HepG2 (cell line): ENCODE results near the gene CUL1. TPM values are rescaled to one million over a fixed set of nuclear protein-coding genes. Genes with fewer than 3 reads are reported as not detected.

ENCODE experiments used
- ARNTL ChIP-seq: sonication (generic); formaldehyde crosslinking; IDR thresholded peaks from 2 replicates; pipeline ENCODE4 v1.4.0; 2020; ENCODE audit warnings: mild to moderate bottlenecking, missing genetic modification reagents
- FLYWCH1 ChIP-seq: sonication (generic); formaldehyde crosslinking; IDR thresholded peaks from 2 replicates; pipeline ENCODE4 v1.8.1; 2023; ENCODE audit warnings: mild to moderate bottlenecking, missing genetic modification reagents
- FOXA3 ChIP-seq: IDR thresholded peaks from 2 replicates; pipeline ENCODE4 v1.6.1; 2016; ENCODE audit warnings: missing genetic modification reagents, missing compliant biosample characterization
- FOXK2 ChIP-seq: fragments of 450-650 bp; IDR thresholded peaks from 2 replicates; pipeline ENCODE4 v1.6.1; 2016
- GABPA ChIP-seq, 2 experiments: IDR thresholded peaks; 2 replicates each; pipeline ENCODE4 v1.6.1; 2011 to 2016; ENCODE audit warnings: low read depth in 2 of 2, low read length in 1 of 2, missing biosample characterization in 1 of 2, missing genetic modification characterization in 1 of 2
- ISX ChIP-seq: sonication (generic); formaldehyde crosslinking; conservative IDR thresholded peaks from 2 replicates; pipeline ENCODE4 v1.5.0; 2020; ENCODE audit warnings: missing genetic modification reagents
- JUNB ChIP-seq: sonication (generic); formaldehyde crosslinking; IDR thresholded peaks from 2 replicates; pipeline ENCODE4 v1.8.0; 2022; ENCODE audit warnings: missing genetic modification reagents, mild to moderate bottlenecking, borderline replicate concordance
- KDM3A ChIP-seq: IDR thresholded peaks from 2 replicates; pipeline ENCODE4 v1.6.1; 2018; ENCODE audit warnings: low read depth, missing compliant biosample characterization
- KLF15 ChIP-seq: sonication (generic); formaldehyde crosslinking; IDR thresholded peaks from 2 replicates; pipeline ENCODE4 v1.8.1; 2023; ENCODE audit warnings: borderline replicate concordance, mild to moderate bottlenecking, inconsistent platforms, missing genetic modification reagents, mixed read lengths
- KMT2A ChIP-seq: sonication (generic); formaldehyde crosslinking; IDR thresholded peaks from 2 replicates; pipeline ENCODE4 v1.4.0; 2020; ENCODE audit warnings: missing genetic modification reagents
- MED8 ChIP-seq: sonication (generic); formaldehyde crosslinking; IDR thresholded peaks from 2 replicates; pipeline ENCODE4 v1.8.1; 2023; ENCODE audit warnings: mild to moderate bottlenecking, missing genetic modification reagents; ENCODE audit not compliant: insufficient replicate concordance
- MIER3 ChIP-seq: IDR thresholded peaks from 2 replicates; pipeline ENCODE4 v1.6.1; 2016; ENCODE audit warnings: missing compliant biosample characterization, borderline replicate concordance
- NCOA2 ChIP-seq: sonication (generic); formaldehyde crosslinking; IDR thresholded peaks from 2 replicates; pipeline ENCODE4 v1.8.0; 2022; ENCODE audit warnings: inconsistent platforms
- NFE2 ChIP-seq: sonication (generic); formaldehyde crosslinking; IDR thresholded peaks from 2 replicates; pipeline ENCODE4 v1.4.0; 2020; ENCODE audit warnings: missing genetic modification reagents
- PCBP1 ChIP-seq: fragments of 200-400 bp; formaldehyde crosslinking; IDR thresholded peaks from 2 replicates; pipeline ENCODE4 v1.6.1; 2017; ENCODE audit warnings: mild to moderate bottlenecking, low read depth, low read length, borderline replicate concordance
- PHF20 ChIP-seq: sonication (generic); formaldehyde crosslinking; IDR thresholded peaks from 2 replicates; pipeline ENCODE4 v1.5.0; 2020; ENCODE audit warnings: mild to moderate bottlenecking, missing genetic modification reagents
- RBFOX2 ChIP-seq: fragments of 200-400 bp; formaldehyde crosslinking; IDR thresholded peaks from 2 replicates; pipeline ENCODE4 v1.6.1; 2017; ENCODE audit warnings: low read depth, mild to moderate bottlenecking, low read length
- SRY ChIP-seq: sonication (generic); formaldehyde crosslinking; IDR thresholded peaks from 2 replicates; pipeline ENCODE4 v1.8.0; 2022; ENCODE audit warnings: mild to moderate bottlenecking, missing genetic modification reagents
- ZNF331 ChIP-seq: sonication (generic); formaldehyde crosslinking; IDR thresholded peaks from 2 replicates; pipeline ENCODE4 v1.4.0; 2020; ENCODE audit warnings: missing genetic modification reagents
- ZNF367 ChIP-seq: sonication (generic); formaldehyde crosslinking; IDR thresholded peaks from 2 replicates; pipeline ENCODE4 v1.4.0; 2020; ENCODE audit warnings: missing genetic modification reagents, borderline replicate concordance
- ZNF570 ChIP-seq: sonication (generic); formaldehyde crosslinking; IDR thresholded peaks from 2 replicates; pipeline ENCODE4 v1.4.0; 2020; ENCODE audit warnings: mild to moderate bottlenecking, missing genetic modification reagents, borderline replicate concordance
- ZNF607 ChIP-seq: sonication (generic); formaldehyde crosslinking; IDR thresholded peaks from 2 replicates; pipeline ENCODE4 v1.5.1; 2020; ENCODE audit warnings: missing genetic modification reagents, mild to moderate bottlenecking, borderline replicate concordance
- ZSCAN9 ChIP-seq: IDR thresholded peaks from 2 replicates; pipeline ENCODE4 v1.6.1; 2016; ENCODE audit warnings: borderline replicate concordance
- polyA plus RNA-seq, 8 experiments: library from polyadenylated mRNA; depleted of rRNA in 3 of 8; stranded (reverse) in 7 of 8; unstranded in 1 of 8; fragments of >200 nt; fragmentation: Illumina TruSeq in 4 of 8; extraction: Trizol in 4 of 8; gene quantifications; 2 replicates each; pipeline versions ENCODE4 v1.2.1 to v1.2.3, GENCODE V29; 2011 to 2016; ENCODE audit warnings: low read depth in 4 of 8, missing spikeins in 1 of 8, mixed read lengths in 1 of 8; ENCODE audit not compliant: insufficient read depth in 1 of 8
- total RNA-seq, 5 experiments: library from RNA; depleted of rRNA; stranded (reverse); fragments of >200 nt; fragmentation: Illumina TruSeq; extraction: Trizol; gene quantifications; 2 replicates each; pipeline ENCODE4 v1.2.3, GENCODE V29; 2016; ENCODE audit warnings: low read depth in 1 of 5
- TF ChIP-seq, protein P1 (sequence below): sonication (generic); formaldehyde crosslinking; IDR thresholded peaks from 2 replicates; pipeline ENCODE4 v1.9.0; 2022; ENCODE audit warnings: missing genetic modification reagents, mild to moderate bottlenecking, borderline replicate concordance
- TF ChIP-seq, protein P2 (sequence below): IDR thresholded peaks from 2 replicates; pipeline ENCODE4 v1.6.1; 2016; ENCODE audit warnings: low read depth, control low read depth
- TF ChIP-seq, protein P3 (sequence below): IDR thresholded peaks from 2 replicates; pipeline ENCODE4 v1.6.1; 2012; ENCODE audit warnings: inconsistent platforms
- TF ChIP-seq, protein P4 (sequence below): sonication (generic); formaldehyde crosslinking; IDR thresholded peaks from 2 replicates; pipeline ENCODE4 v1.4.0; 2020; ENCODE audit warnings: missing genetic modification reagents

Gene CUL1
- total and polyA plus RNA-seq, 2 of the 13 experiments (the other 11 are each of a cell fraction or from before 2014, with no cell fraction given) = 30.1 to 45.9 TPM

DNA sequence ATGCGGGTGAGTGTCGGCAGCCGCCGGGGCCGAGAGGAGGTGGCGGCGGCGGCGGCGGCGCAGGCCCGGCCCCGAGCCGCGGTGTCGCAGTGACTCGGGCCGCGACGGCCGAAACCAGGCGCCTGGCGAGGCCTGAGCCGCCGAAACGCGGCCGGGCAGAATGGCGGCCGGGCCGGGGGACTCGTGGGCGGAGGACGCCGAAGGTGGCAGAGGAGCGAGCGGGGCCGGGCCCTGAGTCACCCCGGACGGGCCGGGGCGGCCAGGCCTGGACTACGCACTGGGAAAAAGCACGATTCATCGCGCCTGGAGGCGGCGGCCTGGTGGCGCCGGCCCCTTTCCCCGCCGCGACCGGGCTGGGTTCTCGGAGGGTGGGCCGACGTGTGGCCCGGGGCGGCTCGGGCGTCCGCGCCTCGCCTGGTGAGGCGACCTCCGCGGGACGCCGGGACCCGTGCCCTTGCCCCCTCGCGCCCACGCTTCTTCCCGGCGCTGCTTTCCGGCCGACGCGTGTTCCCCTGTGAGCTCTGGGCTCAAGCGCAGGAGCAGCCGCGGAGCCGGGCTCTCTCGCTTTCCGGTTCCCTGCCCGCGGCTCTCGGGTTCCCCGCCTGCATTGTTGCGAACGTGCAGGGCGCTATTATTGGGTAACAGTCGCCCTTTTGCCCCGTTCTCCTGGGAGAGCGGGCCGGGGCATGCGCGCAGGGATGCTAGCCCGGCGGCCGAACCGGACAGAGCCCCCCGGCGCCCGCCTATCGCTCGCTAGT, 500 bp downstream of the CUL1 start (continued):
- TF ChIP-seq FOXA3 (CRISPR knock-in tag) = no peak
- TF ChIP-seq PHF20 (CRISPR knock-in tag) = no peak; the same call in 1 of the 2 replicates
- TF ChIP-seq RBFOX2 = peak; percentile 87
- TF ChIP-seq ARNTL = no peak
- TF ChIP-seq, protein P1, sequence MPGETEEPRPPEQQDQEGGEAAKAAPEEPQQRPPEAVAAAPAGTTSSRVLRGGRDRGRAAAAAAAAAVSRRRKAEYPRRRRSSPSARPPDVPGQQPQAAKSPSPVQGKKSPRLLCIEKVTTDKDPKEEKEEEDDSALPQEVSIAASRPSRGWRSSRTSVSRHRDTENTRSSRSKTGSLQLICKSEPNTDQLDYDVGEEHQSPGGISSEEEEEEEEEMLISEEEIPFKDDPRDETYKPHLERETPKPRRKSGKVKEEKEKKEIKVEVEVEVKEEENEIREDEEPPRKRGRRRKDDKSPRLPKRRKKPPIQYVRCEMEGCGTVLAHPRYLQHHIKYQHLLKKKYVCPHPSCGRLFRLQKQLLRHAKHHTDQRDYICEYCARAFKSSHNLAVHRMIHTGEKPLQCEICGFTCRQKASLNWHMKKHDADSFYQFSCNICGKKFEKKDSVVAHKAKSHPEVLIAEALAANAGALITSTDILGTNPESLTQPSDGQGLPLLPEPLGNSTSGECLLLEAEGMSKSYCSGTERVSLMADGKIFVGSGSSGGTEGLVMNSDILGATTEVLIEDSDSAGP (CRISPR knock-in tag) = no peak
- TF ChIP-seq FLYWCH1 (CRISPR knock-in tag) = no peak
- no peak for TF ChIP-seq KLF15 (CRISPR knock-in tag)
- TF ChIP-seq JUNB = no peak
- TF ChIP-seq ZNF607 (CRISPR knock-in tag) = no peak
- TF ChIP-seq KDM3A (CRISPR knock-in tag) = peak; percentile 51
- TF ChIP-seq MIER3 = no peak
- no peak for TF ChIP-seq NFE2 (CRISPR knock-in tag)
- TF ChIP-seq SRY (CRISPR knock-in tag) = peak; percentile 35; the same call in 1 of the 2 replicates
- no peak for TF ChIP-seq ISX (CRISPR knock-in tag)
- no peak for TF ChIP-seq ZSCAN9 (CRISPR knock-in tag)
- no peak for TF ChIP-seq MED8 (CRISPR knock-in tag)
- TF ChIP-seq ZNF331 = 0 out of 2 replicates have a peak, but pooled peaks have one; percentile 40
- TF ChIP-seq, protein P2, sequence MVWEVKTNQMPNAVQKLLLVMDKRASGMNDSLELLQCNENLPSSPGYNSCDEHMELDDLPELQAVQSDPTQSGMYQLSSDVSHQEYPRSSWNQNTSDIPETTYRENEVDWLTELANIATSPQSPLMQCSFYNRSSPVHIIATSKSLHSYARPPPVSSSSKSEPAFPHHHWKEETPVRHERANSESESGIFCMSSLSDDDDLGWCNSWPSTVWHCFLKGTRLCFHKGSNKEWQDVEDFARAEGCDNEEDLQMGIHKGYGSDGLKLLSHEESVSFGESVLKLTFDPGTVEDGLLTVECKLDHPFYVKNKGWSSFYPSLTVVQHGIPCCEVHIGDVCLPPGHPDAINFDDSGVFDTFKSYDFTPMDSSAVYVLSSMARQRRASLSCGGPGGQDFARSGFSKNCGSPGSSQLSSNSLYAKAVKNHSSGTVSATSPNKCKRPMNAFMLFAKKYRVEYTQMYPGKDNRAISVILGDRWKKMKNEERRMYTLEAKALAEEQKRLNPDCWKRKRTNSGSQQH (CRISPR knock-in tag) = no peak; the same call in 1 of the 2 replicates
- TF ChIP-seq GABPA (IDR thresholded peaks at IDR 0.05; ENCODE audit: low read depth, low read length) = no peak
- no peak for TF ChIP-seq GABPA (CRISPR knock-in tag; IDR thresholded peaks at IDR 0.05; ENCODE audit: low read depth)
- TF ChIP-seq NCOA2 (CRISPR knock-in tag) = no peak
- TF ChIP-seq, protein P3, sequence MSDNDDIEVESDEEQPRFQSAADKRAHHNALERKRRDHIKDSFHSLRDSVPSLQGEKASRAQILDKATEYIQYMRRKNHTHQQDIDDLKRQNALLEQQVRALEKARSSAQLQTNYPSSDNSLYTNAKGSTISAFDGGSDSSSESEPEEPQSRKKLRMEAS = peak; percentile 70
- TF ChIP-seq ZNF367 (CRISPR knock-in tag) = no peak; the same call in 1 of the 2 replicates
- TF ChIP-seq ZNF570 = no peak
- TF ChIP-seq PCBP1 = no peak
- TF ChIP-seq FOXK2 = no peak
- no peak; the same call in none of the 2 replicates for TF ChIP-seq KMT2A (CRISPR knock-in tag)
- TF ChIP-seq, protein P4, sequence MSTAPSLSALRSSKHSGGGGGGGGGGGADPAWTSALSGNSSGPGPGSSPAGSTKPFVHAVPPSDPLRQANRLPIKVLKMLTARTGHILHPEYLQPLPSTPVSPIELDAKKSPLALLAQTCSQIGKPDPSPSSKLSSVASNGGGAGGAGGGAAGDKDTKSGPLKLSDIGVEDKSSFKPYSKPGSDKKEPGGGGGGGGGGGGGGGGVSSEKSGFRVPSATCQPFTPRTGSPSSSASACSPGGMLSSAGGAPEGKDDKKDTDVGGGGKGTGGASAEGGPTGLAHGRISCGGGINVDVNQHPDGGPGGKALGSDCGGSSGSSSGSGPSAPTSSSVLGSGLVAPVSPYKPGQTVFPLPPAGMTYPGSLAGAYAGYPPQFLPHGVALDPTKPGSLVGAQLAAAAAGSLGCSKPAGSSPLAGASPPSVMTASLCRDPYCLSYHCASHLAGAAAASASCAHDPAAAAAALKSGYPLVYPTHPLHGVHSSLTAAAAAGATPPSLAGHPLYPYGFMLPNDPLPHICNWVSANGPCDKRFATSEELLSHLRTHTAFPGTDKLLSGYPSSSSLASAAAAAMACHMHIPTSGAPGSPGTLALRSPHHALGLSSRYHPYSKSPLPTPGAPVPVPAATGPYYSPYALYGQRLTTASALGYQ = 0 out of 2 replicates have a peak, but pooled peaks have one; percentile 45
